ENCODE data around the gene NR1D1.

NR1D1 gene

DNA sequence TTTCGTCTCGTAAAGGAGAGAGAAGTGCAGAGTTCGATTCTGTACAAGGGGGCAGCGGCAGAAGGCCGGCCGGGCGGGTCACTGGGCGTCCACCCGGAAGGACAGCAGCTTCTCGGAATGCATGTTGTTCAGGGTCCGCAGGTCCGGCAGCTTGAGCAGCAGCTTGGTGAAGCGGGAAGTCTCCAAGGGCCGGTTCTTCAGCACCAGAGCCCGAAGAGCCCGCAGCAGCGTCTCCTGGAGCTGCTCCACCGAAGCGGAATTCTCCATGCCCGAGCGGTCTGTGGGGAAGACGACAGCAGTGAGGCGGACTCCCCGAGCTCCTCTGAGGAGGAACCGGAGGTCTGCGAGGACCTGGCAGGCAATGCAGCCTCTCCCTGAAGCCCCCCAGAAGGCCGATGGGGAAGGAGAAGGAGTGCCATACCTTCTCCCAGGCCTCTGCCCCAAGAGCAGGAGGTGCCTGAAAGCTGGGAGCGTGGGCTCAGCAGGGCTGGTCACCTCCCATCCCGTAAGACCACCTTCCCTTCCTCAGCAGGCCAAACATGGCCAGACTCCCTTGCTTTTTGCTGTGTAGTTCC, 7.3 kb downstream of the NR1D1 start:
- Mint-ChIP-seq H3K36me3 (peaks cover 47% of the 10 kb centered on the region), H3K4me3 (no peak overlapping the region), H3K4me1 (peaks cover 32% of the 10 kb centered on the region), H3K27ac (no peak overlapping the region), H3K27me3 (no peaks in the 10 kb centered on the region), H3K9me3 (no peaks in the 10 kb centered on the region)
- ATAC-seq, result no peak

GRCh38 chr17:40092581-40092980, 7.8 kb downstream of the NR1D1 start:
- no peak overlapping the region for H3K27ac Mint-ChIP-seq
- no peaks in the 10 kb centered on the region for H3K27me3 Mint-ChIP-seq
- ATAC-seq, result no peak
- H3K4me3 Mint-ChIP-seq, result no peak overlapping the region
- peaks cover 27% of the 10 kb centered on the region for H3K4me1 Mint-ChIP-seq
- H3K9me3 Mint-ChIP-seq, result no peaks in the 10 kb centered on the region
- H3K36me3 Mint-ChIP-seq, result peaks cover 47% of the 10 kb centered on the region

GRCh38 chr17:40091691-40092397, 8.5 kb downstream of the NR1D1 start:
- Mint-ChIP-seq H3K27ac (no peak overlapping the region), H3K36me3 (peaks cover 51% of the 10 kb centered on the region), H3K4me3 (no peak overlapping the region), H3K4me1 (peaks cover 25% of the 10 kb centered on the region), H3K27me3 (no peaks in the 10 kb centered on the region), H3K9me3 (no peaks in the 10 kb centered on the region)
- no peak for ATAC-seq

DNA sequence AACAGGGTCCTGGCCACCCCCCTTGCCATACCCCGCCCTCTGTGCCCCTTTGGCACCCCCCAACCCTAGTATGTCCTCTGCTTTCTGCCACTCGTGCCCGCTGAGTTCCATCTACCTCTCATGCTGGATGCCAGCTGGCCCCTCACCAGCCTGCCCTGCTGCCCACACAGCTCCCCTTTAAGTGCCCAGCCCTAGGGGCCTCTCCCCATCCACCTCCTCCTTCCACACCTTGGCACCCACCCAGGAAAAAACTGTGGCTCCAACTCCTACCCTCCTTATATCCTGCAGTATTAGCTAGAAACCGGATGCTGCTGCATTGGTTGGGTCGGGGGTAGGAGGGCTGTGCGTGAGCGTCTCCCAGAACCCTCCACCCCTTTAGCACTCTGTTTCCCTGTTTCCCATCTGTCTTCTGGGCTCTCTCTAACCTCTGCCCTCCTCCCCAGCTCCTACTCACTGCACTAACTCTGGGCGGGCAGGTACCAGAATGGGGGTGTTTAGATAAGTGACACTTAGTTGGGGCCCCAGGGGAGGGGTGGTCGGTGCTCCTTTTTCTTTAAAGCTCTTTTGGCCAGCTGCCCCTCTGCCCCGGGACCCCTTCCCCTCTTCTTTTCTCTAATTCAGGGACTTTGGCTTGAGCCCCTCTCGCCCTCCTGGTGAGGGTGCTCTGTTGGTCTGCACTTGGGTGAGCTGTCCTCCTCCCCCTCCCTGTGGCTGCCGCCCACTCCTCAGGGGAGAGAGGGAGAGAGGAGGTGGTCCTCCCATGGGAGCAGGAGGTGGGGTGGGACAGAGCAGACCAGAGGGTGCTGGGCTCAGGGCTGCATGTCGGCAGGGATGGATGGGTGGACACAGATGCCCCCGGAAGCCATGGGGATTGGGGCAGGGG, 9.9 kb downstream of the NR1D1 start:
- no peak overlapping the region for H3K4me3 Mint-ChIP-seq
- H3K36me3 Mint-ChIP-seq, result peaks cover 39% of the 10 kb centered on the region
- H3K27ac Mint-ChIP-seq, result no peak overlapping the region
- no peak for ATAC-seq
- no peaks in the 10 kb centered on the region for H3K9me3 Mint-ChIP-seq
- no peaks in the 10 kb centered on the region for H3K27me3 Mint-ChIP-seq
- H3K4me1 Mint-ChIP-seq, result peaks cover 20% of the 10 kb centered on the region

DNA sequence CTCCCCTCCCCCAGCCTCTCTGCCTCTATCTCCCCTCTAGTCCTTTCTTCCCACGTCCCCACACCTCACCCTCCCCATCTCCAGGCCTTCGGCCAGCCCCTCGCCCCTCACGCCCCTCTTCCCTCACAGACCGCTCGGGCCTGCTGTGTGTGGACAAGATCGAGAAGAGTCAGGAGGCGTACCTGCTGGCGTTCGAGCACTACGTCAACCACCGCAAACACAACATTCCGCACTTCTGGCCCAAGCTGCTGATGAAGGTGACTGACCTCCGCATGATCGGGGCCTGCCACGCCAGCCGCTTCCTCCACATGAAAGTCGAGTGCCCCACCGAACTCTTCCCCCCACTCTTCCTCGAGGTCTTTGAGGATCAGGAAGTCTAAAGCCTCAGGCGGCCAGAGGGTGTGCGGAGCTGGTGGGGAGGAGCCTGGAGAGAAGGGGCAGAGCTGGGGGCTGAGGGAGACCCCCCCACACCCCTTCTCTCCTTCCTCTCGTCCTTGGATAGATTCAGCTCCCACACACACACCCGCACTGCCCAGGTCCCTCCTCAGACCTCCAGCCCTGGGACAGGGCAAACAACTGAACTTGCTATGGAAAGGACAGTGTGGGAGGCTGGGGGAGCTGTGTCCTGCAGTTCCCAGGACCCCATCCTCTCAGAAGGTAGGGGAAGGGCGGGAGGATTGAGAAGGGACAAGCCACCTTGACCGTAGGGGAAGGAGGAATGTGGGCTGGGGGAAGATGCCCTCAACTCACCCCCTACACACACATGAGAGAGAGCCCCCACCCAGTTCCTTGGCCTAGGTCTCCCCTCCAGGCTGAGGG, 11.1 kb downstream of the NR1D1 start:
- Mint-ChIP-seq H3K4me1 (peaks cover 13% of the 10 kb centered on the region), H3K4me3 (no peak overlapping the region), H3K27me3 (no peaks in the 10 kb centered on the region), H3K36me3 (peaks cover 43% of the 10 kb centered on the region), H3K27ac (peak overlapping the region; percentile 27), H3K9me3 (no peaks in the 10 kb centered on the region)
- ATAC-seq, result no peak

DNA sequence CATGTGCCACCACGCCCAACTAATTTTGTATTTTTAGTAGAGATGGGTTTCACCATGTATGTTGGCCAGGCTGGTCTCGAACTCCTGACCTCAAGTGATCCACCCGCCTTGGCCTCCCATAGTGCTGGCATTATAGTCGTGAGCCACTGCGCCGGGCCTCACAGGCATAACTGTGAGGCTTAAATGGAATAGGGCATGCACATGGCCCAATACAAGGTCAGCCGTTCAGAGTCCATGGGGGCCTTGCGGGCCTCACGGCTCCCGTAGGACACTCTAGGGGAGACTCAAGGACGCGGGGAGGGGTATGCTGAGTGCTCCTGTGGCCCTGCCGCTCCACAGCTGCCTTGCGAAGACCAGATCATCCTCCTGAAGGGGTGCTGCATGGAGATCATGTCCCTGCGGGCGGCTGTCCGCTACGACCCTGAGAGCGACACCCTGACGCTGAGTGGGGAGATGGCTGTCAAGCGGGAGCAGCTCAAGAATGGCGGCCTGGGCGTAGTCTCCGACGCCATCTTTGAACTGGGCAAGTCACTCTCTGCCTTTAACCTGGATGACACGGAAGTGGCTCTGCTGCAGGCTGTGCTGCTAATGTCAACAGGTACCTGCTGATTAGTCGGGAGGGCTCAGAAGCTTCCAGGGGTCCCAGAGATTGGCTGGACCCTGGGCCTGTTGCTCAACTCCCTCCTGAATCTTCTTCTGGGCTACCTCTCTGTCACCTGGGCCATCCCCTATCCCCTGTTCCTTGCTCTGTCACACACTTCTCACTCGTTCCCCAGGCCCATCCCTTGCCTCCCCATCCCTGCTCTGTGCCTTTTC, 12.3 kb downstream of the NR1D1 start:
- Mint-ChIP-seq H3K27me3 (no peaks in the 10 kb centered on the region), H3K4me1 (peaks cover 18% of the 10 kb centered on the region), H3K27ac (peak overlapping the region; percentile 27), H3K9me3 (no peaks in the 10 kb centered on the region), H3K4me3 (no peak overlapping the region), H3K36me3 (peaks cover 40% of the 10 kb centered on the region)
- ATAC-seq, result no peak

- Mint-ChIP-seq H3K27ac (peak overlapping the region; percentile 1), H3K9me3 (no peaks in the 10 kb centered on the region), H3K4me1 (peaks cover 18% of the 10 kb centered on the region), H3K27me3 (no peaks in the 10 kb centered on the region), H3K4me3 (no peak overlapping the region), H3K36me3 (peaks cover 40% of the 10 kb centered on the region)
- ATAC-seq, result no peak
These were observed 13.2 kb downstream of the NR1D1 start for GRCh38 chr17:40087049-40087794.

DNA sequence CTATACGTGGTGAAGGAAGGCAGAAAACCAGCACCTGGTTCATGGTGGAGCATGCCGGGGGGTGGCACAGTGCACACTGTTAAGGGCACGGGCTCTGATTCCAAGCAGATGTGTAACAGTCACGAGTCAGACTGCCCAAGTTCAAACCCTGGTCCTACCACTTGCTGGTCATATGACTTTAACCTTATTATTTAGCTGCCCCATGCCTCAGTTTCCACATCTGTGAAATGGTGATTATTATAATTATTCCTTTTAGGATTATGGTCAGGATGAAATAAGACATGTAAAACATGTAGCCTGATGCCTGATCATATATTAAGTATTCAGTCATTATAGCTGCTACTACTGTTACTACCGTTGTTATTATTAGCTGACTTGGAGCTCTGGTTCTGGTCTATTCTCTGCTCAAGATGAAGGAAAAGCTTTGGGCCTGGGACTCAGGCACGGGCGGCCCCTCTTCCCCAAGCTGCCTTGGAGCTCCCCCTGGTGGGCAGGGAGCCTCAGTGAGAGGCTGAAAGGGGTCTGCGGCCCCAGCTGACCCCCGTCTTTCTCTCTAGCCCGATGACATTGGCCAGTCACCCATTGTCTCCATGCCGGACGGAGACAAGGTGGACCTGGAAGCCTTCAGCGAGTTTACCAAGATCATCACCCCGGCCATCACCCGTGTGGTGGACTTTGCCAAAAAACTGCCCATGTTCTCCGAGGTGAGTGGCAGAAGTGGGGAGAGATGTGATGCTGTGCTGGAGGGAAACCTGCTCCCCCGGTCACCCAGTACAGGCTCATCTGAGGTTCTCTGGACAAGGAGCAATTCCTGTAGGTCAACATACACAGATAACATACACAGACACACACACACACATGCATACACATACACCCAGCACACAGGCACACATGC, 14.0 kb downstream of the NR1D1 start:
- Mint-ChIP-seq H3K36me3 (peaks cover 40% of the 10 kb centered on the region), H3K27me3 (no peaks in the 10 kb centered on the region), H3K9me3 (no peaks in the 10 kb centered on the region), H3K4me3 (no peak overlapping the region), H3K4me1 (peaks cover 18% of the 10 kb centered on the region), H3K27ac (peak overlapping the region; percentile 1)
- ATAC-seq, result peak; percentile 68

DNA sequence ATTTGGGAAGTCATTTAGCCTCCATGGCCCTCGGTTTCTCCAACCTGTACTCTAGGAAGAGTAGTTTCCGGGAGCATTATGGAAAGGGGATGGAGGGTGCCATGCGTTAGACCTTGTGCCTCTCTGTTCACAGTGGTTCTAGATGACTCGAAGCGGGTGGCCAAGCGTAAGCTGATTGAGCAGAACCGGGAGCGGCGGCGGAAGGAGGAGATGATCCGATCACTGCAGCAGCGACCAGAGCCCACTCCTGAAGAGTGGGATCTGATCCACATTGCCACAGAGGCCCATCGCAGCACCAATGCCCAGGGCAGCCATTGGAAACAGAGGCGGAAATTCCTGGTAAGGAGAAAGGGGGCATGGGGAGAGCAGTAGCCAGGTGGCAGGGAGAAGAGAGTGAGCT, 15.9 kb downstream of the NR1D1 start:
- H3K9me3 Mint-ChIP-seq, result no peaks in the 10 kb centered on the region
- H3K4me3 Mint-ChIP-seq, result no peak overlapping the region
- no peaks in the 10 kb centered on the region for H3K27me3 Mint-ChIP-seq
- no peak for ATAC-seq
- peaks cover 37% of the 10 kb centered on the region for H3K36me3 Mint-ChIP-seq
- H3K27ac Mint-ChIP-seq, result no peak overlapping the region
- peaks cover 18% of the 10 kb centered on the region for H3K4me1 Mint-ChIP-seq

GRCh38 chr17:40079545-40079944, 20.8 kb downstream of the NR1D1 start:
- peaks cover 11% of the 10 kb centered on the region for H3K36me3 Mint-ChIP-seq
- ATAC-seq, result no peak

GRCh38 chr17:40076591-40076990, 23.8 kb downstream of the NR1D1 start:
- no peak overlapping the region for H3K27ac Mint-ChIP-seq
- H3K4me3 Mint-ChIP-seq, result no peak overlapping the region
- no peak for ATAC-seq
- H3K9me3 Mint-ChIP-seq, result no peaks in the 10 kb centered on the region
- no peaks in the 10 kb centered on the region for H3K27me3 Mint-ChIP-seq
- H3K36me3 Mint-ChIP-seq, result no peaks in the 10 kb centered on the region
- H3K4me1 Mint-ChIP-seq, result peaks cover 29% of the 10 kb centered on the region

More at GRCh38 chr17:40079545-40079944, 20.8 kb downstream of the NR1D1 start:
- Mint-ChIP-seq H3K9me3 (no peaks in the 10 kb centered on the region), H3K27ac (no peak overlapping the region), H3K4me1 (peaks cover 20% of the 10 kb centered on the region), H3K27me3 (no peaks in the 10 kb centered on the region), H3K4me3 (no peak overlapping the region)

- Mint-ChIP-seq H3K36me3 (no peaks in the 10 kb centered on the region), H3K4me3 (no peak overlapping the region), H3K27ac (no peak overlapping the region), H3K27me3 (no peaks in the 10 kb centered on the region), H3K9me3 (no peaks in the 10 kb centered on the region), H3K4me1 (peaks cover 35% of the 10 kb centered on the region)
- ATAC-seq, result no peak
These were observed 24.4 kb downstream of the NR1D1 start for GRCh38 chr17:40075942-40076498.
